IMR-90 (cell line): ENCODE results near the gene LOXL3.

Experiments used
- BHLHE40 ChIP-seq: fragments of 150-350 bp; IDR thresholded peaks from 2 replicates; pipeline ENCODE4 v1.6.1; 2016; ENCODE audit warnings: mild to moderate bottlenecking, low read depth, low read length
- CEBPB ChIP-seq: IDR thresholded peaks from 2 replicates; pipeline ENCODE4 v1.6.1; 2012; ENCODE audit warnings: low read depth, low read length, improper control_type of control experiment
- FOS ChIP-seq: fragments of 150-350 bp; IDR thresholded peaks from 2 replicates; pipeline ENCODE4 v1.6.1; 2016; ENCODE audit warnings: low read depth, low read length
- MAZ ChIP-seq: IDR thresholded peaks from 2 replicates; pipeline ENCODE4 v1.6.1; 2012; ENCODE audit warnings: low read depth, mild to moderate bottlenecking, low read length, improper control_type of control experiment, moderate library complexity, borderline replicate concordance
- MXI1 ChIP-seq: IDR thresholded peaks from 2 replicates; pipeline ENCODE4 v1.6.1; 2012; ENCODE audit warnings: low read depth, mild to moderate bottlenecking, low read length, moderate library complexity, borderline replicate concordance
- POLR2A ChIP-seq: IDR thresholded peaks from 2 replicates; pipeline ENCODE4 v1.6.1; 2012; ENCODE audit warnings: mild to moderate bottlenecking, low read depth, low read length
- RAD21 ChIP-seq: IDR thresholded peaks from 2 replicates; pipeline ENCODE4 v1.6.1; 2012; ENCODE audit warnings: low read length, improper control_type of control experiment
- RFX5 ChIP-seq: IDR thresholded peaks from 2 replicates; pipeline ENCODE4 v1.8.0; 2012; ENCODE audit warnings: low read depth, mild to moderate bottlenecking, low read length, moderate library complexity
- SMC3 ChIP-seq: fragments of 150-350 bp; IDR thresholded peaks from 2 replicates; pipeline ENCODE4 v1.6.1; 2016; ENCODE audit warnings: low read depth, mild to moderate bottlenecking, antibody characterized with exemption, low read length, moderate library complexity
- TF ChIP-seq, protein P1 (sequence below): conservative IDR thresholded peaks from 2 replicates; pipeline ENCODE4 v1.5.1; 2012; ENCODE audit warnings: mild to moderate bottlenecking, low read depth, low read length, improper control_type of control experiment
- TF ChIP-seq, protein P2 (sequence below): fragments of 150-350 bp; IDR thresholded peaks from 2 replicates; pipeline ENCODE4 v1.6.1; 2016; ENCODE audit warnings: low read depth, mild to moderate bottlenecking, low read length, moderate library complexity, borderline replicate concordance
- TF ChIP-seq, protein P3 (sequence below): fragments of 150-350 bp; IDR thresholded peaks from 2 replicates; pipeline ENCODE4 v1.6.1; 2017; ENCODE audit warnings: mild to moderate bottlenecking, antibody characterized with exemption, low read length, low read depth

DNA sequence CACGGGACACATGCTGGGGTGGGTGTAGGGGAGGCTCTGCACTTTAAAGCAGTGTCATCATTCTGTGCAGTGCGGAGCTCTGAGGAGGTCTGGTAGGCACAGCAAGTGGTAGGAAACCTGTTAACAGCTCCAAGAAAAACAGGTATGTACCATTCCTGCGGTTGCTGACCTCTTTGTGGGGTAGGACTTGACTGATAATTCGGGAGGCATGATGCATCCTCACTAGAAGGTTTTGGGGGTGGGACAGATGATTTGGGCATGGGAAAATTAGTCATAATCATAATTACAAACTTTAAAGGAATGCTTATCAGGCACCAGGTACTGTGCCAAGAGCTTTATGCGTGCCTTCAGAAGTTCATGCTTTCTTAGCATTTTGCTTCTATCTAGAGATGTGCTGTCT is 10.5 kb upstream of the LOXL3 start:
- TF ChIP-seq BHLHE40 (no peak), FOS (no peak), CEBPB (no peak), POLR2A (no peak), RAD21 (no peak), RFX5 (no peak), SMC3 (no peak), MXI1 (no peak), MAZ (no peak)
- TF ChIP-seq, protein P1, sequence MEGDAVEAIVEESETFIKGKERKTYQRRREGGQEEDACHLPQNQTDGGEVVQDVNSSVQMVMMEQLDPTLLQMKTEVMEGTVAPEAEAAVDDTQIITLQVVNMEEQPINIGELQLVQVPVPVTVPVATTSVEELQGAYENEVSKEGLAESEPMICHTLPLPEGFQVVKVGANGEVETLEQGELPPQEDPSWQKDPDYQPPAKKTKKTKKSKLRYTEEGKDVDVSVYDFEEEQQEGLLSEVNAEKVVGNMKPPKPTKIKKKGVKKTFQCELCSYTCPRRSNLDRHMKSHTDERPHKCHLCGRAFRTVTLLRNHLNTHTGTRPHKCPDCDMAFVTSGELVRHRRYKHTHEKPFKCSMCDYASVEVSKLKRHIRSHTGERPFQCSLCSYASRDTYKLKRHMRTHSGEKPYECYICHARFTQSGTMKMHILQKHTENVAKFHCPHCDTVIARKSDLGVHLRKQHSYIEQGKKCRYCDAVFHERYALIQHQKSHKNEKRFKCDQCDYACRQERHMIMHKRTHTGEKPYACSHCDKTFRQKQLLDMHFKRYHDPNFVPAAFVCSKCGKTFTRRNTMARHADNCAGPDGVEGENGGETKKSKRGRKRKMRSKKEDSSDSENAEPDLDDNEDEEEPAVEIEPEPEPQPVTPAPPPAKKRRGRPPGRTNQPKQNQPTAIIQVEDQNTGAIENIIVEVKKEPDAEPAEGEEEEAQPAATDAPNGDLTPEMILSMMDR = no peak
- TF ChIP-seq, protein P2, sequence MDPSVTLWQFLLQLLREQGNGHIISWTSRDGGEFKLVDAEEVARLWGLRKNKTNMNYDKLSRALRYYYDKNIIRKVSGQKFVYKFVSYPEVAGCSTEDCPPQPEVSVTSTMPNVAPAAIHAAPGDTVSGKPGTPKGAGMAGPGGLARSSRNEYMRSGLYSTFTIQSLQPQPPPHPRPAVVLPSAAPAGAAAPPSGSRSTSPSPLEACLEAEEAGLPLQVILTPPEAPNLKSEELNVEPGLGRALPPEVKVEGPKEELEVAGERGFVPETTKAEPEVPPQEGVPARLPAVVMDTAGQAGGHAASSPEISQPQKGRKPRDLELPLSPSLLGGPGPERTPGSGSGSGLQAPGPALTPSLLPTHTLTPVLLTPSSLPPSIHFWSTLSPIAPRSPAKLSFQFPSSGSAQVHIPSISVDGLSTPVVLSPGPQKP = no peak
- TF ChIP-seq, protein P3, sequence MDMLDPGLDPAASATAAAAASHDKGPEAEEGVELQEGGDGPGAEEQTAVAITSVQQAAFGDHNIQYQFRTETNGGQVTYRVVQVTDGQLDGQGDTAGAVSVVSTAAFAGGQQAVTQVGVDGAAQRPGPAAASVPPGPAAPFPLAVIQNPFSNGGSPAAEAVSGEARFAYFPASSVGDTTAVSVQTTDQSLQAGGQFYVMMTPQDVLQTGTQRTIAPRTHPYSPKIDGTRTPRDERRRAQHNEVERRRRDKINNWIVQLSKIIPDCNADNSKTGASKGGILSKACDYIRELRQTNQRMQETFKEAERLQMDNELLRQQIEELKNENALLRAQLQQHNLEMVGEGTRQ = no peak
